HepG2 (cell line): ENCODE data around the gene POU6F2. TPM values are rescaled to one million over a fixed set of nuclear protein-coding genes. Genes with fewer than 3 reads are reported as not detected.

ENCODE experiments used
- ATAC-seq: fragments of 200-7000 bp; cut with Tn5 transposase; 3 replicates; pipeline ENCODE4 v1.9.1; 2020; ENCODE audit warnings: mild to moderate bottlenecking, moderate library complexity
- BruUV-seq: library from RNA; stranded (reverse); fragments of 400-500 nt; replicated peaks from 2 replicates; lab custom pipeline; 2021; lab: Mats Ljungman, UMichigan
- CTCF ChIA-PET: fragments of 300-600 bp; formaldehyde crosslinking; extraction: SDS; loops from one replicate; lab custom pipeline; 2021; ENCODE audit warnings: low total read pairs, inconsistent platforms, low intra/inter-chr PET ratio; lab: Yijun Ruan, JAX
- POLR2A ChIA-PET: fragments of 350-600 bp; sonication (Branson Sonifier 250); formaldehyde crosslinking; loops from one replicate; lab custom pipeline; 2020; ENCODE audit warnings: antibody characterized with exemption, inconsistent platforms; lab: Yijun Ruan, JAX
- DNase-seq: peaks from one replicate; pipeline ENCODE4 v3.0.0-alpha.2; 2015; ENCODE audit warnings: low spot score
- FAIRE-seq: peaks from 3 replicates; lab custom pipeline; 2011; peaks lifted over from hg19 to GRCh38; lab: Jason Lieb, UNC
- H2AFZ ChIP-seq: one replicate; pipeline ENCODE4 v1.6.1; 2011; ENCODE audit warnings: low read length, inconsistent platforms
- H3K27ac ChIP-seq: fragments of 300-600 bp; 3 replicates; pipeline ENCODE4 v1.8.0; 2011; ENCODE audit warnings: mixed run types, mild to moderate bottlenecking, mixed read lengths, low read length, inconsistent platforms; ENCODE audit not compliant: insufficient read depth; ENCODE audit errors: extremely low read length
- H3K27me3 ChIP-seq, 2 experiments: fragments of 200-600 bp in 1 of 2; 2 replicates in 1 of 2; 3 replicates in 1 of 2; pipeline versions ENCODE4 v1.6.0 to v1.8.0; 2011; ENCODE audit warnings: low read length in 2 of 2, mild to moderate bottlenecking in 2 of 2, moderate library complexity in 2 of 2, inconsistent platforms in 1 of 2; ENCODE audit not compliant: insufficient read depth in 2 of 2, control insufficient read depth in 1 of 2
- H3K36me3 ChIP-seq, 2 experiments: fragments of 200-600 bp in 1 of 2; replicated peaks in 1 of 2; 2 replicates in 1 of 2; 3 replicates in 1 of 2; pipeline versions ENCODE4 v1.5.1 to v1.8.0; 2011; ENCODE audit warnings: low read length in 2 of 2, inconsistent platforms in 1 of 2; ENCODE audit not compliant: insufficient read depth in 2 of 2, control insufficient read depth in 1 of 2
- H3K4me1 ChIP-seq: 2 replicates; pipeline ENCODE4 v1.5.1; 2012; ENCODE audit warnings: low read length, inconsistent platforms; ENCODE audit not compliant: insufficient read depth
- H3K4me2 ChIP-seq: 2 replicates; pipeline ENCODE4 v1.6.0; 2011; ENCODE audit warnings: low read depth, low read length, inconsistent platforms
- H3K4me3 ChIP-seq, 3 experiments: fragments of 200-600 bp in 1 of 3; sonication (generic), shearing (Covaris generic) in 1 of 3; replicated peaks in 1 of 3; 2 replicates each; pipeline ENCODE4 v1.5.1; 2011 to 2016; ENCODE audit warnings: low read length in 3 of 3, inconsistent platforms in 2 of 3, low read depth in 2 of 3, mild to moderate bottlenecking in 2 of 3, control low read depth in 1 of 3, mixed read lengths in 1 of 3; ENCODE audit not compliant: insufficient read depth in 1 of 3
- H3K79me2 ChIP-seq: one replicate; pipeline ENCODE4 v1.6.1; 2011; ENCODE audit warnings: low read length, inconsistent platforms; ENCODE audit not compliant: insufficient read depth
- H3K9ac ChIP-seq: 2 replicates; pipeline ENCODE4 v1.6.0; 2011; ENCODE audit warnings: mild to moderate bottlenecking, low read depth, low read length, inconsistent platforms; ENCODE audit not compliant: insufficient read depth
- H3K9me3 ChIP-seq: 2 replicates; pipeline ENCODE4 v1.5.1; 2012; ENCODE audit warnings: mild to moderate bottlenecking, low read length
- H4K20me1 ChIP-seq: 2 replicates; pipeline ENCODE4 v1.6.0; 2011; ENCODE audit warnings: inconsistent platforms, mild to moderate bottlenecking, low read length, moderate library complexity; ENCODE audit not compliant: insufficient read depth
- EZH2 ChIP-seq: conservative IDR thresholded peaks from 2 replicates; pipeline ENCODE4 v1.6.1; 2012; ENCODE audit warnings: mild to moderate bottlenecking, low read depth, low read length, moderate library complexity
- HOXA9 ChIP-seq: sonication (generic); formaldehyde crosslinking; IDR thresholded peaks from 2 replicates; pipeline ENCODE4 v1.8.1; 2022; ENCODE audit warnings: missing genetic modification reagents, mild to moderate bottlenecking, moderate library complexity, borderline replicate concordance
- TCF7L2 ChIP-seq: IDR thresholded peaks from 2 replicates; pipeline ENCODE4 v1.6.1; 2011; ENCODE audit warnings: mild to moderate bottlenecking, low read depth, low read length, moderate library complexity
- ZBTB7A ChIP-seq: sonication (generic); formaldehyde crosslinking; IDR thresholded peaks from 2 replicates; pipeline ENCODE4 v1.8.0; 2022; ENCODE audit warnings: mild to moderate bottlenecking, missing genetic modification reagents
- ZC3H4 ChIP-seq: sonication (generic); formaldehyde crosslinking; IDR thresholded peaks from 2 replicates; pipeline ENCODE4 v1.4.0; 2020; ENCODE audit warnings: missing genetic modification reagents, borderline replicate concordance
- ZNF558 ChIP-seq: sonication (generic); formaldehyde crosslinking; IDR thresholded peaks from 2 replicates; pipeline ENCODE4 v1.9.0; 2022; ENCODE audit warnings: mild to moderate bottlenecking, missing genetic modification reagents, borderline replicate concordance
- ZNF577 ChIP-seq: sonication (generic); formaldehyde crosslinking; IDR thresholded peaks from 2 replicates; pipeline ENCODE4 v1.4.0; 2020; ENCODE audit warnings: mild to moderate bottlenecking, low read depth, missing genetic modification reagents, borderline replicate concordance
- ZNF773 ChIP-seq: sonication (generic); formaldehyde crosslinking; IDR thresholded peaks from 2 replicates; pipeline ENCODE4 v1.4.0; 2020; ENCODE audit warnings: missing genetic modification reagents, borderline replicate concordance
- WGBS: methylation state at CpG from one replicate; pipeline ENCODE4 v1.1.6; 2017; ENCODE audit warnings: low lambda C conversion rate; 5-methylcytosine and 5-hydroxymethylcytosine counted together
- in situ Hi-C: cut with HindIII; loops from 2 replicates; pipeline ENCODE4 v1.10.0; 2017; ENCODE audit warnings: low pct_unique_long_range_greater_than_20kb; ENCODE audit not compliant: extremely low pct_ligation_motif_present
- intact Hi-C: fragments of 100-400 bp; cut with micrococcal nuclease; formaldehyde crosslinking; loops from one replicate; pipeline ENCODE4 v1.10.0; 2022; ENCODE audit not compliant: unreplicated experiment
- polyA plus RNA-seq, 8 experiments: library from polyadenylated mRNA; depleted of rRNA in 3 of 8; stranded (reverse) in 7 of 8; unstranded in 1 of 8; fragments of >200 nt; fragmentation: Illumina TruSeq in 4 of 8; extraction: Trizol in 4 of 8; gene quantifications; 2 replicates each; pipeline versions ENCODE4 v1.2.1 to v1.2.3, GENCODE V29; 2011 to 2016; ENCODE audit warnings: low read depth in 4 of 8, missing spikeins in 1 of 8, mixed read lengths in 1 of 8; ENCODE audit not compliant: insufficient read depth in 1 of 8
- total RNA-seq, 5 experiments: library from RNA; depleted of rRNA; stranded (reverse); fragments of >200 nt; fragmentation: Illumina TruSeq; extraction: Trizol; gene quantifications; 2 replicates each; pipeline ENCODE4 v1.2.3, GENCODE V29; 2016; ENCODE audit warnings: low read depth in 1 of 5
- TF ChIP-seq, protein P1 (sequence below): sonication (generic); formaldehyde crosslinking; IDR thresholded peaks from 2 replicates; pipeline ENCODE4 v1.8.1; 2023; ENCODE audit warnings: missing genetic modification reagents, inconsistent platforms, borderline replicate concordance
- TF ChIP-seq, protein P2 (sequence below): sonication (generic); formaldehyde crosslinking; IDR thresholded peaks from 2 replicates; pipeline ENCODE4 v1.5.0; 2020; ENCODE audit warnings: mild to moderate bottlenecking, missing genetic modification reagents, moderate library complexity

POU6F2 gene
- total and polyA plus RNA-seq, 2 of the 13 experiments (the other 11 are each of a cell fraction or from before 2014, with no cell fraction given): not detected

DNA sequence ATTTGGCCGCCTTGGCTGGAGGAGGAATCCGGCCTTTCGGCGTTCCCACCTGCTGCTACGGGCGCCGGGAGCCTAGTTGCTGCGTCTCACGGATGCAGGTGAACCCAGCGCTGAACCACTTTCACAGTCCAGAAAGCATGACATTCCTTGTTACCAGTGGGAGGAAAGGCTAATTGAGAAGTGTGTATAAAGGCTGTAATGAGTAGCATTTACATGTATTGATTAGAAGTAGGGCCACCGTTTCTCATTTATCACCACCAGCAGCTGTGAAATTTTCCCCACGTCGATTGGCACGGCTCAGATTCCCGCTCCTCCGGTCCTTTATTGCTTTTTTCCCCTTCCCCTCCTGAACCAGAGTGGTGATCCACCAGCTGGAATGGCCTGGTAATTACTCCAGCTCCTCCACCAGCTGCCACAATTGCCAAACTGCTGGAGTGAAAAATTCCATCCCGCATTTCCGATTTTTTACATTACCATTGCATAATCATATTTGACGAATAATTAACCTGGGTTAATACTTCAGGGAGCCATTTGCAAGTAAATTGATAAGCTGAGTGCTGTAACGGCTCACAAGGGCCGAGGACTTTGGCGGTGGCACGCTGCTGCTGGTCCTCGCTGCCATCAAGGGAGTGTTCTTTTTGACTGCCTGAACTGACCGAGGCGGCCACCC lies 153.3 kb downstream of the POU6F2 start:
- Histone ChIP-seq H3K27ac (no peak overlapping the region), H3K79me2 (no peaks in the 10 kb centered on the region), H3K9ac (no peak overlapping the region), H3K4me3 (no peak overlapping the region), H3K36me3 (no peaks in the 10 kb centered on the region), H3K4me1 (no peaks in the 10 kb centered on the region), H2AFZ (no peak overlapping the region), H3K27me3 (peaks cover 0 to 10% of the 10 kb centered on the region in 2 experiments; a peak in 3 of 5 replicates), H3K4me2 (peak overlapping the region; percentile 26; the same call in 1 of the 2 replicates), H4K20me1 (no peaks in the 10 kb centered on the region), H3K9me3 (no peaks in the 10 kb centered on the region)
- FAIRE-seq (no peak), ATAC-seq (peak; percentile 56; the same call in 2 of the 3 replicates), DNase-seq (no peak)
- ChIA-PET POLR2A (no interaction called here), CTCF (no interaction called here)
- in situ Hi-C loops (no loop called here), intact Hi-C loops (no loop called here)
- 27% methylated on average over 26 of the region's 26 CpGs for WGBS
- TF ChIP-seq HOXA9 (CRISPR knock-in tag) (no peak), TCF7L2 (no peak), ZNF558 (CRISPR knock-in tag) (no peak), EZH2 (0 out of 2 replicates have a peak, but pooled peaks have one; percentile 56)
- no TSS peak for BruUV-seq

DNA sequence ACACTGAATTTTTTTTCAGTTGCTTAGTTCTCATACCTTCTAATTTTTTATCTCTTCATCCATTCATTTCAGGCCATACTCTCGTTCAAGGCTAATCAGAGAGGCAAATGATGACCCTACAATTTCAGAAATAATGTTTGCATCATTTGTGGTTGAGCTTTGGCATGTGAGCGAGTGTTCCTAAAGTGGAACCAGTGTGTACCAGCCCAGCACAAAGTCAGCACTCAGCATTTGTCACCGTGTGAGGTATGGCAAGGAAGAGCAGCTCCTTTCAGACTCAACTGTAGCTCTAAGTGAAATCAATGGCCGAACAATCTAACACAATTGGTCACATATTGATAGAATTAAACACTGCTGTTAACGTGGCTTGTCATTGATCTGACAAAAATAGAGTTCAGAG lies 154.6 kb downstream of the POU6F2 start:
- no peaks in the 10 kb centered on the region for H3K9me3 ChIP-seq
- CTCF ChIA-PET: no interaction called here
- no peak overlapping the region for H3K4me2 ChIP-seq
- DNase-seq (no peak), ATAC-seq (no peak)
- in situ Hi-C loops (no loop called here), intact Hi-C loops (no loop called here)
- no peak overlapping the region for H3K9ac ChIP-seq
- no peak overlapping the region for H2AFZ ChIP-seq
- no peak overlapping the region for H3K27ac ChIP-seq
- H3K79me2 ChIP-seq: no peaks in the 10 kb centered on the region
- H3K27me3 ChIP-seq: peaks cover 0 to 10% of the 10 kb centered on the region in 2 experiments; a peak in 3 of 5 replicates
- H3K36me3 ChIP-seq: no peaks in the 10 kb centered on the region
- H3K4me1 ChIP-seq: no peaks in the 10 kb centered on the region
- TF ChIP-seq ZNF773 (CRISPR knock-in tag): no peak
- TF ChIP-seq ZBTB7A (CRISPR knock-in tag): no peak
- TF ChIP-seq, protein P1, sequence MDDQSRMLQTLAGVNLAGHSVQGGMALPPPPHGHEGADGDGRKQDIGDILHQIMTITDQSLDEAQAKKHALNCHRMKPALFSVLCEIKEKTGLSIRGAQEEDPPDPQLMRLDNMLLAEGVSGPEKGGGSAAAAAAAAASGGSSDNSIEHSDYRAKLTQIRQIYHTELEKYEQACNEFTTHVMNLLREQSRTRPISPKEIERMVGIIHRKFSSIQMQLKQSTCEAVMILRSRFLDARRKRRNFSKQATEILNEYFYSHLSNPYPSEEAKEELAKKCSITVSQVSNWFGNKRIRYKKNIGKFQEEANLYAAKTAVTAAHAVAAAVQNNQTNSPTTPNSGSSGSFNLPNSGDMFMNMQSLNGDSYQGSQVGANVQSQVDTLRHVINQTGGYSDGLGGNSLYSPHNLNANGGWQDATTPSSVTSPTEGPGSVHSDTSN: no peak
- TF ChIP-seq ZNF577 (CRISPR knock-in tag): no peak
- TF ChIP-seq, protein P2, sequence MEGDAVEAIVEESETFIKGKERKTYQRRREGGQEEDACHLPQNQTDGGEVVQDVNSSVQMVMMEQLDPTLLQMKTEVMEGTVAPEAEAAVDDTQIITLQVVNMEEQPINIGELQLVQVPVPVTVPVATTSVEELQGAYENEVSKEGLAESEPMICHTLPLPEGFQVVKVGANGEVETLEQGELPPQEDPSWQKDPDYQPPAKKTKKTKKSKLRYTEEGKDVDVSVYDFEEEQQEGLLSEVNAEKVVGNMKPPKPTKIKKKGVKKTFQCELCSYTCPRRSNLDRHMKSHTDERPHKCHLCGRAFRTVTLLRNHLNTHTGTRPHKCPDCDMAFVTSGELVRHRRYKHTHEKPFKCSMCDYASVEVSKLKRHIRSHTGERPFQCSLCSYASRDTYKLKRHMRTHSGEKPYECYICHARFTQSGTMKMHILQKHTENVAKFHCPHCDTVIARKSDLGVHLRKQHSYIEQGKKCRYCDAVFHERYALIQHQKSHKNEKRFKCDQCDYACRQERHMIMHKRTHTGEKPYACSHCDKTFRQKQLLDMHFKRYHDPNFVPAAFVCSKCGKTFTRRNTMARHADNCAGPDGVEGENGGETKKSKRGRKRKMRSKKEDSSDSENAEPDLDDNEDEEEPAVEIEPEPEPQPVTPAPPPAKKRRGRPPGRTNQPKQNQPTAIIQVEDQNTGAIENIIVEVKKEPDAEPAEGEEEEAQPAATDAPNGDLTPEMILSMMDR (CRISPR knock-in tag): no peak
- no peak for TF ChIP-seq ZC3H4
- TF ChIP-seq, all 625 proteins: peak for 0
- WGBS: 6% methylated on average over 5 of the region's 5 CpGs
- no TSS peak for BruUV-seq
- POLR2A ChIA-PET: no interaction called here
- Histone ChIP-seq H4K20me1 (no peaks in the 10 kb centered on the region), H3K4me3 (no peak overlapping the region)
- FAIRE-seq: no peak
